HG03045 (cell line): ENCODE measurements around the gene CLEC4E.
"Not testable (repeated sequence)": the region's sequence is repeated elsewhere in the genome, so short reads cannot be mapped to it uniquely, and the experiment has no call there.

Experiments
- ATAC-seq: cut with Tn5 transposase; IDR thresholded peaks from one replicate; pipeline ENCODE4 v1.9.1; 2021; ENCODE audit warnings: mild to moderate bottlenecking, moderate library complexity; ENCODE audit not compliant: unreplicated experiment

The CLEC4E gene

DNA sequence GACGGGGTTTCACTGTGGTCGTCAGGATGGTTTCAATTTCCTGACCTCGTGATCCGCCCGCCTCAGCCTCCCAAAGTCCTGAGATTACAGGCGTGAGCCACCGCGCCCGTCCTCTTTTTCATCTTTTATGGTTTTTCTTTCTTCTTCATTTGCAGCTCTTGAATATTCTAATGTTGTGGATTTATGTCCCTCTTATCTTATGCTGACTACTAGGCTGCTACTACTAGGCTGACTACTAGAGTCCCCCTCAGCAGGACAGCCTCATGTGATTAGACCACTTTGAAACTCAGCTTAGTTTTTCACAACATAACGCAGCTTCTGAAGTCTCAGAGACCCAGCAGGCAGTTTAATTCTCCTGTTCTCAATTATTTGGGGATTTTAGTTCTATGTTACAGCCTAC, 857 bp upstream of the CLEC4E start:
- ATAC-seq = no peak

DNA sequence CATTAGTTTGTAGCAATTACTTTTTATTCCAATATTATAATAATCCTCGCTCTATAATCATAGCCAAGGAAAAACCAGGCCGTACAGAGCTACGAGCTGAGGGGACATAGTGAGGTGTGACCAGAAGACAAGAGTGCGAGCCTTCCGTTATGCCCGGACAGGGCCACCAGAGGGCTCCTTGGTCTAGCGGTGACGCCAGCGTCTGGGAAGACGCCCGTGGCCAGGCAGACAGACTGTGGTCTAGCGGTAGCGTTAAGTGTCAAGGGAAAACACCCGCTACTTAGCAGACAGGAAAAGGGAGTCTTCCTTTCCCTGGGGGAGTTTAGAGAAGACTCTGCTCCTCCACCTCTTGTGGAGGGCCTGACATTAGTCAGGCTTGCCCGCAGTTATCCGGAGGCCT, 2.9 kb downstream of the CLEC4E start:
- not testable (repeated sequence) for ATAC-seq

DNA sequence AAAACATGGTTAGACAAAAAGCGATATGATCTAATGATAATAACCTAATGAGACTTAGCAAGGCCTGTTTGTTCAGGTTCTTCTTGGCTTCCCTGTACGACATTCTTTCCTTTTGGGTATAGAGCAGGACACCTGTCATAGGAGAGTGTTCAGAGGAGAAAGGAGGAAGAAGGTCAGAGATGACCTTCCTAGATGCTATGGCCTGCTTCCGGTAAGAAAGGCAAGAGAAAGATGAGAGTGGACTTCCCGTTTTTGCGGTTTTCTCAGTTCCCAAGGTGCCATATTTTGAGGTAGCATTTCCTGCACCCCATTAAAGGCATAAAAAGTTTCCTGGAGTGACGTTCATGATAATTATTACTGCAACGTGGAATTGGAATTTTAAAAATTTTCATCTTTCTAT, 8.7 kb downstream of the CLEC4E start:
- no peak for ATAC-seq

DNA sequence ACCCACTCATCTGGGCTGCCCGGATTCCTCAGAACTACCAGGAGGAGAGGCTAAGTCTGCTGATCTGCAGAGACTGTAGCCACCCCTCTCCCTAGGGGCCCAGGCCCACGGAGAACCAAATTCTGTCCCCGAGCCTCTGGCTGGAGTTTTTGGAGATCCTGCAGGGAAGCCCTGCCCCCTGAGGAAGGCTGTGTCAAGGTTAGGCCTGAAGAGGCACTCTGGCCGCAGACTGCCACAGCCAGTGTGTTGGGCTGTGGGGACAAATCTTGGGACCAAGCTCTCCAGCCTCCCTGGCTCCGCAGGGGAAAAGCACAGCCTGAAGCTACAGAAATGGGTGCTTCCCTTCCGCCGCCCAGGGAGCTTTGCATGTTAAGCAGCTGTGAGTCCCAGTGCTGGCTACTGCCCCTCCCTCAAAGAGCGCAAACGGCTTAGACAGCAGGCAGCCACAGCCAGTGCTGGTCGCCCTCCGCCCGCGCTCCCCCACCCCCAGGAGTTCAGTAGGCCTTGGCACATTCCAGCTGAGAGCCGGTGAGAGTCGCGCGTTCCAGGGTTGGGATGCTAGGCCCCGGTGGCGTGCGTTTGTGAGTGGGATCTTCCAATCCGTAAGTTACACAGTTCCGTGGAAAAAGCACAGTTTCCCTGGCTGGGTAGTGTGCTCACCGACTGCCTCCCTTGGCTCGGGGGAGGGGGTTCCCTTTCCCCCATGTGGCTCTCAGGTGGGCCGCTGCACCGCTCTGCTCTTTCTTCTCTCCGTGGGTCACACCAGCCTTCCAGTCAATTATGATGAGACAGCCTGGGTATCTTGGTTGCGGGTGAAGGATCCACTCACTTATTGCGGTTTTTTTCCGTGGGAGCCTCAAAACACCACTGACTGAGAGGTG, 13.2 kb downstream of the CLEC4E start:
- ATAC-seq = no peak

DNA sequence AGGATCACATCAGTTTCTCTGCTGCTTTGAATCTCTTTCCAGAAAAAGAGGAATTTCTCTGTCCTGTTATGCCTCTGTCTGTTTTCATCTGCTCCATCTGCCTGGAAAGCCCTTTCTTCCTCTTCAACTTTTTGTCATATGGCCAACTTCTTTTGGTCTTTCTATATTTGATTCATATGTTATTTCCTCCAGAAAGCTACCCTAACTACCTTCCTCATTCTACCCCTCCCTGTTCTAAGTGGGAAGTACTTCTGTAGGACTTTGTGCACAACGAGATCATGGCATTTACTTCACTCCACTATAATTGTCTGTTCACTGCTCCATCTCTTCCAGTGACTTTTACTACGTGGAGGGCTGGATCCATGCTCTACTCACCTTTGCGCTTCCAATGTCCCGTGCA, 21.5 kb downstream of the CLEC4E start:
- no peak for ATAC-seq

DNA sequence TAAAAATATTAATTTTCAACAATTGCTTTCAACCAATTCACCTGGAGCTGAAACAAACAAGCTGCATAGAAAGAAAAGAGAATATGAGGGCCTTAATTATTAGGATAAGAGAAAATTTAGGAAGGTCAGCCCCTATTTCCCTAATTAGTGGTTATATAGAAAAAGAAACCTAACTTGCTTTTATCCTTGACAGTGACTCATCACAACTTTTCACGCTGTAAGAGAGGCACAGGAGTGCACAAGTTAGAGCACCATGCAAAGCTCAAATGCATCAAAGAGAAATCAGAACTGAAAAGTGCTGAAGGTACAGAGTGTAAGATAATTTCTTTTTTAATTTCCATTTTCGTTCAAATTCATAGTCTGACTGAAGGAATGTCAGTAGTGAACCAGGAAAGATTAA, 22.7 kb downstream of the CLEC4E start:
- ATAC-seq = no peak

DNA sequence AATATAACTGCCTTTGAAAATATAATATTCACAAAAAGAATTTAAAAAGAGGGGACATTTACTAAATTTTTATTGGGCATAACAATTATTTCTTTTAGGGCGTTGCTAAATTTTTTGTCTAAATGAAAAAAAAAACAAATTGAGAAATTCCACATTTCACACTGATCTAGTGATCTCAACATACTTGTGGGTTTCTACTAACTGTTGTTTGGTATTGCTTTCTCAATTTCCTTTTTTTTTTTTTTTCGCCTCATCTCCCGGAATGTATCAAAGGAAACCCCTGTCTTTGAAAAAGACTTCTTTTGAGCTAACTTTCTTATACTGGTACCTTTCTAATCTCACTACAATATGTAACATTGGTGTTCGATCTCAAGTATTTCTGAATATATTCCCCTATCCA, 27.4 kb downstream of the CLEC4E start, which contains the start of gene CLEC4D:
Gene CLEC4D (plus strand): TSS at position 248 of the 400 bp plus-strand sequence. CDS start 230 bp downstream, outside the sequence.
- no peak for ATAC-seq

DNA sequence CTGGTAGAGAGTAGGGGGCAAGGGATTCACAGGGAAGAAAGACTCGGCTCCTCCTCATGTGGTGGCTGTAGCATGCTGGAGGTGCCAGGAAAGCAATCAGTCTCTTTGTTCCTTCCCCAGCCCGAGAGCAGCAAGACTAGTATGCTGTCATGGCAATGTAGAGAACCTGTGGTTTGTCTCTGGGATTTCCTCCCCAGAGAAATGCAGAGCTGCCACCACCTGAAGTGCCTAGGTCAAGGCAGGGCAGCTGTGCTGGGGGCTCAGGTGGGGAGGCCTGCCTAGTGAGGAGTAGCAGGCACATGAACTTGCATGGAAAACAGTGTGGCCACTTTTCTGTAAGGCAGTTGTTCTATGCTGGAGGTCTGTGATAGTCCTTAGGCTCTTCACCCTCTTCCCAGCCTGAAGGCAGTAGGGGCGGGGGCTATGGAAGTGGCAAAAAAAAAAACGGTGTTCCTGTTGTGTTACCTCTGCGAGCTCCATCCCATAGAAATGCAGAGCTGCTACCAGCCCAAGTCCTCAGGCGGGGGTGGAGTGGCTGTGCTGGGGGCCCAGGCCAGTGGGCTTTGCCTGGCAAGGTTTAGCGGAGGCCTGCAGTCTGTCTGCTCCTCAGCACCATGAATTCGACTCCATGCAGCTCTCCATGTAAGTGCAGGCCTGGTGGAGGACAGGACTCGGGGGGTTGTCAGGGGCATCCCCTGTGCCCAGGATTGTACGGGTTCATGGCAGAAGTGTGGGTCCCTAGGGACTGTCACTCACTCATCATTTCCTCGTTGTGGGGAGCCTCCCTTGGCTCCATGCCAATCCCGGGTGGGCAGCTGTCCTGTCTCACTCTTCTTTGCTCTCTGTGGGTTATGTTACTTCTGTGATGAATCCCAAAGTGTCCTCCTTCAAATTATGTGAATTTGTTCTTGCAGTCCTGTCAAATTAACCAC, 31.5 kb downstream of the CLEC4E start:
- ATAC-seq = no peak

DNA sequence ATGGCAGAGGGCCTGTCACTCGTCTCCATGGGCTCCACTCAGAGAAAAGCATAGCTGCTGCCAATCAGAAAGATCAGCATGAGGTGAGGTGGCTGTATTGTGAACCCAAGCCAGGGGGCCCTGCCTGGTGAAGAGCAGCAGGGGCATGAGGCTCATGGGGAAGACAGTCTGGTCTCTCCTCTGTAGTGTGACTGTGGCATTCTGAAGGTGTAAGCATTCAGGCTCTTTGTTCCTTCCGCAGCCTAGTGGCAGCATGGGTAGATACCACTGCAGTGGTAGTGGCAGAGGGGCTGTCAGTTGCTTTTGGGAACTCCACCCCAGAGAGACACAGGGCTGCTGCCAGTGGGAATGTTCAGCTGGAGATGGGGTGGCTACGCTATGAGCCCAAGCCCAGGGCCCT, 32.5 kb downstream of the CLEC4E start:
- no peak for ATAC-seq

DNA sequence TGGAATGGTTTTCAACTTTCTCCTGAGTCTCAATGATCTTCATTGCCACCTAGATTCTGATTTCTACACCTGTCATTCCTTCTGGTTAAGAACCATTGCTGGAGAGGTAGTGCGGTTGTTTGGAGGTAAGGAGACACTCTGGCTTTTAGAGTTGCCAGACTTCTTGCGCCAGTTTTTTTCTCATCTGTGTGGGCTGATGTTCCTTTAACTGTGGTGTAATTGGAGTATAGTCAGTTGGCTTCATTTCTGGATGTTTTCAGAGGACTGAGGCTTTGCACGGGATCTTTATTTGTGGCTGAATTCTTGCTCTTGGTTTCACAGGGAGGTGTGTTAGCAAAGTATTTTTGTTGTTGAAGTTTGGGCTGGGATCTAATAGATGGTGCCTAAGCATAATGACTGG, 33.1 kb downstream of the CLEC4E start:
- no peak for ATAC-seq

DNA sequence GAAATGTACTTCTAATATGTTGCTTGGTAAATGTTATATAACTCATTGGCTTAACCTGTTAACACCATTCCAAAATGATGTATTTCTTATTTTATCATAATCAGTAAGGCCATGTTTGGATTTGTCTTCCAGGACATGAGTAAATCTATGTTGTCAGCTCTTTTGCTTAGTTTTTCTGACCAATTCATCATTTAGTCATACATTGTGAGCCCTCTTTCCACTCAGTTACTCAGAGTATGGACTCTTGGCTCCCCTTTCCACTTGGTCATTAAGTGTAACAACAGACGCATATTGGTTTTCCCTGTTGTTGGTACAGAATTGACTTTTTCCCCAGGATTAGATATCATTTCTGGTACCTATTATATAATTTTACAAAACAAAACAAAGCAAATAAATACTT, 36.4 kb downstream of the CLEC4E start:
- ATAC-seq = no peak

DNA sequence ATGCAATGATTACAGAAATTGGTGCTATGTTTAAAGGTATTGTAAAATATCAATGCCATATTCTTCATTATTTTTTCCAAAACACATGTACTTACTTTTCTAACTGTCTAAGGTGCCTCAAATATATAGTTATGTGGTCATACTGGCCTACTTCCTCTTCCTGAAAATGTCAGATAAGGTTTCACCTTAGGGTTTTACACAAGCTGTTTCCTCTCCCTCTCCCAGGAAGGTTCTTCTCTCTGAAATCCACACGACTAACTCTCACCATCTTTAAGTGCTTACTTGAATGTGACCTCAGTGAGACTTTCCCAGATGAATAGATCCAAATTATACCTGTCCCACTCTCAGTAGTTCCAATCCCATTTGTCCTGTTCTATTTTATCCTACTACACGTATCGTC, 39.0 kb downstream of the CLEC4E start:
- no peak for ATAC-seq

DNA sequence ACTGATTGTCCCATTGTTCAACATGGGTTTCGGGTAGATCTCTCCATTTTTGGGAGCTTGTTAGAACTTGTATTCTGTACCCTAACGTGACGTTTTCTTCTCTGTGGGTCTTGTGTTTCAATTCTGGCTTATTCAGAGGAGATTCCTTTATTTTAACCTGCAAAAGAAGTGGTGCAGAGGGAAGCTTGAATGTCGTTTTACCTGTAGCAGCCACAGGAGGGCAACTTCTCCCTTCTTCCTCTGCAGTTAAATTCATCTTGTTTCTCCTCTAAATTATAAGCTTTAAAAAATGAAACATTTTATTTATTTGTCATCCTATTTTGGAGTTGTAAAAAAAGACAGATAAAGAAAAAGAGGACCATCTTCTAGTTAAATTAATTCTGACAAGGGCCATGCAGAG, 41.1 kb downstream of the CLEC4E start:
- ATAC-seq = no peak

DNA sequence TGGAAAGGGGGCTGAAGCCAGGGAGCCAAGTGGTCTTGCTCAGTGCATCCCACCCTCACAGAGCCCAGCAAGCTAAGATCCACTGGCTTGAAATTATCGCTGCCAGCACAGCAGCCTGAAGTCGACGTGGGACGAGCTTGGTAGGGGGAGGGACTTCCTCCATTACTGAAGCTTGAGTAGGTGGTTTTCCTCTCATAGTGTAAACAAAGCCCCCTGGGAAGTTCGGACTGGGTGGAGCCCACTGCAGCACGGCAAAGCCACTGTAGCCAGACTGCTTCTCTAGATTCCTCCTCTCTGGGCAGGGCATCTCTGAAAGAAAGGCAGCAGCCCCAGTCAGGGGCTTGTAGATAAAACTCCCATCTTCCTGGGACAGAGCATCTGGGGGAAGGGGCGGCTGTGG, 44.6 kb downstream of the CLEC4E start:
- not testable (repeated sequence) for ATAC-seq

DNA sequence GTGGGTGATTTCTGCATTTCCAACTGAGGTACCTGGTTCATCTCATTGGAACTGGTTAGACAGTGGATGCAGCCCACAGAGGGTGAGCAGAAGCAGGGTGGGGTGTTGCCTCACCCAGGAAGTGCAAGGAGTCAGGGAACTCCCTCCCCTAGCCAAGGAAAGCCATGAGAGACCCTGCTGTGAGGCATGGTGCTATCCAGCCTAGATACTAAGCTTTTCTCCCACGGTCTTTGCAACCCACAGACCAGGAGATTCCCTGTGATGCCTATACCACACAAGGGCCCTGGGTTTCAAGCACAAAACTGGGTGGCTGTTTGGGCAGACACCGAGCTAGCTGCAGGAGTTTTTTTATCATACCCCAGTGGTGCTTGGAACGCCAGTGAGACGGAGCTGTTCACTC, 45.0 kb downstream of the CLEC4E start:
- not testable (repeated sequence) for ATAC-seq

DNA sequence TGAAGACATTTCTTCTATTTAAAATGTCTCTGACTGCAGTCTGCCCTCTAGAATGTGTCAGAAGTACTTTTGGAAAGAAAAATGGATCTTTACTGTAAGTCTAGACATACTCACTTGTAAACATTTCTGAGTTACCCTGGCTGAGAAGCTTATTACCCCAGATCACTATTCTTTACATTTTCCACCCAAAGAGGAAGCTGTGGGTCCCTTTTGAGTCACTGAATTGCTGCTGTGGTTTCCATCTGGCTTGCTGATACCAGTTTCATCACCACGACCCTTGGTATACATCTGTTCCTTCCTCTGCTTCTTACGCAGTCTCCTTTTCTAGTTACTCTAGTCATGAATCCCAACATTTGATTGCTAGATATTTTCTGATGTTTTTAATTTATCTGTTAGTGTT, 47.6 kb downstream of the CLEC4E start:
- ATAC-seq = peak; percentile 93

DNA sequence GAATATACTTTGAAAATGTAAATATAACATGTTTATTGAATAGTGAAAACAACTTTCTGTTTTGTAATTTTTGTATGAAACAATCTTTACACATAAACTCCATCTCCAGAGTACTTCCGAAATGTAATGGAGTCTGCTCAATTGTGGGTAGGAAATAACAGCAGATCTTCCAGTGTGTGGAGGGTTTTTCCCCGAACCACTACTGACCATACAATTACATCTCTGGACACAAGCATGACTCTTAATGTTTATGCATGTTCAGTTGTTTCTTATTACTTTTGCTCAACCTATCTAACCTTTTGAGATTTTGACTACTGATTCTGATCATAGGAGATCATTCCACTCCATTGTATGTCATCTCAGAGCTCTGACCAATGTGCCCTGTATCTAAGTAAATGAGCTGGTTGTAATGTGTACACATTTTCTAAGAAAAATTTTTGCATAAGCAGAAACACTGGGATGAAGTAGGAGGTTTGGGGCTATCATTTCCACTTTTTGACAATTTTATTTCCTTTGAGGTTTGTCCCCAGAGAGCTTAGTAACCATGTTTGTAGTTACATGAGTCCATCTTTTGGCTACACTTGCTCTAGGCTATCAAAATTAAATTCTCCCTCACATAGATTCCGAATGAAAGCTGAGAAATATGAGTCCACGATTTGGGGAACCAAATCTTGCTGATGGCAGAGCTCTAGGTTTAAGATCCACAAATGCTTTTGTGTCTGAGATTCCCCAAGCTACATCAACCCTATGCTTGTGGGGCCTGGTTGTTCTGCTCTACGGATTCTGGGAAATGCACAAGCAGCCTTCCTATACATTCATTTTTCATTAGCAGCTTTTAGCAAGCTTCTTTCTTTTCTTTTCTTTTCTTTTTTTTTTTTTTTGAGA, 48.8 kb downstream of the CLEC4E start:
- no peak for ATAC-seq
